MCF 10A (cell line): ENCODE data around the gene SUGCT. TPM values are rescaled to one million over a fixed set of nuclear protein-coding genes. Genes with fewer than 3 reads are reported as not detected.

Source experiments
- BruUV-seq: library from RNA; stranded (reverse); fragments of 400-500 nt; replicated peaks from 2 replicates; lab custom pipeline; 2021; lab: Mats Ljungman, UMichigan
- CTCF ChIA-PET: fragments of 300-600 bp; sonication (Branson Sonifier 250); formaldehyde crosslinking; extraction: SDS; loops from one replicate; lab custom pipeline; 2021; ENCODE audit warnings: antibody characterized with exemption, inconsistent platforms; lab: Yijun Ruan, JAX
- POLR2A ChIA-PET: fragments of 300-600, 350-650 bp; sonication (Branson Sonifier 250); formaldehyde crosslinking; extraction: SDS; loops from one replicate; lab custom pipeline; 2020; ENCODE audit warnings: antibody characterized with exemption, inconsistent platforms; lab: Yijun Ruan, JAX
- DNase-seq: peaks from one replicate; pipeline ENCODE4 v3.0.0-alpha.2; 2018; ENCODE audit not compliant: unreplicated experiment
- H3K27ac Mint-ChIP-seq: one replicate; pipeline ENCODE4 v1.8.0; 2022; ENCODE audit warnings: mild to moderate bottlenecking, low read depth, mixed read lengths; ENCODE audit not compliant: unreplicated experiment
- H3K27me3 Mint-ChIP-seq: one replicate; pipeline ENCODE4 v1.8.0; 2022; ENCODE audit warnings: mixed read lengths; ENCODE audit not compliant: insufficient read depth, unreplicated experiment
- H3K36me3 Mint-ChIP-seq: one replicate; pipeline ENCODE4 v1.8.0; 2022; ENCODE audit warnings: mild to moderate bottlenecking, moderate library complexity, mixed read lengths; ENCODE audit not compliant: insufficient read depth, unreplicated experiment
- H3K4me1 Mint-ChIP-seq: one replicate; pipeline ENCODE4 v1.8.0; 2022; ENCODE audit warnings: mixed read lengths; ENCODE audit not compliant: insufficient read depth, unreplicated experiment
- H3K4me3 Mint-ChIP-seq: one replicate; pipeline ENCODE4 v1.8.0; 2022; ENCODE audit warnings: mild to moderate bottlenecking, moderate library complexity, mixed read lengths; ENCODE audit not compliant: unreplicated experiment
- H3K9me3 Mint-ChIP-seq: one replicate; pipeline ENCODE4 v1.8.0; 2022; ENCODE audit warnings: mixed read lengths; ENCODE audit not compliant: unreplicated experiment
- intact Hi-C: fragments of 100-400 bp; cut with micrococcal nuclease; formaldehyde crosslinking; loops from 2 replicates; pipeline ENCODE4 v1.14.1; 2022
- total RNA-seq: library from RNA; stranded (reverse); gene quantifications from 2 replicates; pipeline ENCODE4 v1.2.3, GENCODE V29; 2022
- TF ChIP-seq, protein P1 (sequence below): fragments of 200-600 bp; IDR thresholded peaks from one replicate; pipeline ENCODE4 v1.8.0; 2022; ENCODE audit warnings: antibody characterized with exemption, mild to moderate bottlenecking; ENCODE audit not compliant: unreplicated experiment

Gene SUGCT
- total RNA-seq, 1 experiment from 2014 or later, result 25.4 TPM

DNA sequence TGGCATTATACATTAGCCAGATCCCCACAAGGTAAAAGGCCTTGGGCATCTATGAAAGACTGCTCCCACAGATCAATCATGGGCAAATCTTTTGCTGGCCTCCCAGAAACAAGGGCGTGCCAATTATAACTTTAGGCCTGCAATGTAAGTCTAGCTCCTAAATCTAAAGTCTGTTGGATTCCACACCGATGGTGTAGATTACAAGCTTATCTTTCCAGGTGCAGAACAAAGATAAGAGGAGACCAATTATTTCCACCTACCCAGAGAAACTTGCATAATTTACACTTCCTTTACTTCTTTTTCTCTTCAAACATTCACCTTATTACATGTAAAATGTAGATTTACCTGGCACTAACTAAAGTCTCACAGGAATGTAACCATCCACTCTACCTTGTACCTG, 713.1 kb downstream of the SUGCT start:
- no TSS peak for BruUV-seq
- TF ChIP-seq, protein P1, sequence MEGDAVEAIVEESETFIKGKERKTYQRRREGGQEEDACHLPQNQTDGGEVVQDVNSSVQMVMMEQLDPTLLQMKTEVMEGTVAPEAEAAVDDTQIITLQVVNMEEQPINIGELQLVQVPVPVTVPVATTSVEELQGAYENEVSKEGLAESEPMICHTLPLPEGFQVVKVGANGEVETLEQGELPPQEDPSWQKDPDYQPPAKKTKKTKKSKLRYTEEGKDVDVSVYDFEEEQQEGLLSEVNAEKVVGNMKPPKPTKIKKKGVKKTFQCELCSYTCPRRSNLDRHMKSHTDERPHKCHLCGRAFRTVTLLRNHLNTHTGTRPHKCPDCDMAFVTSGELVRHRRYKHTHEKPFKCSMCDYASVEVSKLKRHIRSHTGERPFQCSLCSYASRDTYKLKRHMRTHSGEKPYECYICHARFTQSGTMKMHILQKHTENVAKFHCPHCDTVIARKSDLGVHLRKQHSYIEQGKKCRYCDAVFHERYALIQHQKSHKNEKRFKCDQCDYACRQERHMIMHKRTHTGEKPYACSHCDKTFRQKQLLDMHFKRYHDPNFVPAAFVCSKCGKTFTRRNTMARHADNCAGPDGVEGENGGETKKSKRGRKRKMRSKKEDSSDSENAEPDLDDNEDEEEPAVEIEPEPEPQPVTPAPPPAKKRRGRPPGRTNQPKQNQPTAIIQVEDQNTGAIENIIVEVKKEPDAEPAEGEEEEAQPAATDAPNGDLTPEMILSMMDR, result no peak
- H3K36me3 Mint-ChIP-seq, result no peaks in the 10 kb centered on the region
- peaks cover 7% of the 10 kb centered on the region for H3K9me3 Mint-ChIP-seq
- POLR2A ChIA-PET, result no interaction called here
- no peaks in the 10 kb centered on the region for H3K27me3 Mint-ChIP-seq
- CTCF ChIA-PET, result no interaction called here
- no peak for DNase-seq
- H3K27ac Mint-ChIP-seq, result no peak overlapping the region
- H3K4me1 Mint-ChIP-seq, result peaks cover 26% of the 10 kb centered on the region
- intact Hi-C loops, result no loop called here
- no peak overlapping the region for H3K4me3 Mint-ChIP-seq

DNA sequence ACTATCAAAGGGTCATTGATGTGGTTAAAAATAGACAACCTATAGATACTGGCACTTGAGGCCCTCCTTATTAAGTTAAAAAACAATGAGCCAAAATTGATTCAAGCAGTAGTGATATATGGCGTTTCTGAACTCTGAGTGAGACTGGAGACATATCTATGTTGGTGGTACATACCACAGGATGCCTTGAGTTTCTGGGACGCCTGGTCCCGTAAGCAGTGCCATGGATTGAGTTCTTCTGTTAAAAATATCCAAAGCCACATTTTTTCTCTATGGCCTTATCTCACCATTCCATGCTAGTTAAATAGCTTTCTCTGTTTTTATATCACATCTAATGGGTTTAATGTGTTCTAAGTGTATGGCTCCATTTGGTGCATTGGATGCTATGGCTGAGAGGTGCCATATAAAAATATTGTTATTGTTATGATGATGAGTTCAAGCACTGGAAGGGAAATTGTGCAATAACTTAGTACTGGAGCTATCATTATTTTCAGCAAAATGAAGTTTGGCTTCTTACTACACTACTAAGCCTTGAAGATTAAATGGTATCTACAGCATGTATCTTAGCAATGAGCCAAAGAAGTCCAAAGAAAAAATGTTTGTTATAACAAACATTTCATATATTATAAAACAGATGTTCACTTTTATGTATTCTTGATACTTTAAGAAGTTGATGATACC, 713.9 kb downstream of the SUGCT start:
- intact Hi-C loops, result no loop called here

DNA sequence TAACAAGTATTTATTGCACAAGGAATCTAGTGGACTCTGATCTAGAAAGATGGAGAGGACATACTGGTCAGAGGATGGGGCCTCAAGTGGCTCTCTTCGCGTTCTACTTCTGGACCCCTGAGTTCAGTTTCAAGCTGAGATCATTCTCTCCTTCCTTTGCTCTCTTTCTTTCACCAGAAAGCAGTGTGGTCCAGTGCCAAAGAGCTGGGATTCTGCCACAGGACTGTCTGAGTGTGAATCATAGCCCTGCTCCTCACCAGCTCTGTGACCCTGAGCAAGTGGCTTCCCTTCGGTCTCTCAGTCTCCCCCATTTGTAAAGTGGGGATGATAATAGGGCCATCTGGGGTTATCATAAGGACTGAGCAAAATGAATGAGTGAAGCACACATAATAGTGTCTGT, 715.2 kb downstream of the SUGCT start:
- Mint-ChIP-seq H3K36me3 (no peaks in the 10 kb centered on the region), H3K4me3 (no peak overlapping the region), H3K9me3 (peaks cover 3% of the 10 kb centered on the region), H3K27me3 (no peaks in the 10 kb centered on the region), H3K4me1 (peaks cover 5% of the 10 kb centered on the region), H3K27ac (no peak overlapping the region)
- no TSS peak for BruUV-seq
- ChIA-PET POLR2A (interaction anchor here (0.7 to 0.9 kb wide), 2 partner anchors 19 to 47 kb away, joined by 3 to 4 read pairs; no protein-coding TSS in a partner anchor), CTCF (interaction anchor here (0.5 to 2.0 kb wide), 2 partner anchors 73 to 620 kb away, joined by 3 to 4 read pairs; no protein-coding TSS in a partner anchor)
- TF ChIP-seq, protein P1, result no peak
- DNase-seq, result no peak
- intact Hi-C loops, result no loop called here

More for the DNA sequence above, 713.9 kb downstream of the SUGCT start:
- Mint-ChIP-seq H3K36me3 (no peaks in the 10 kb centered on the region), H3K9me3 (peaks cover 7% of the 10 kb centered on the region), H3K27ac (no peak overlapping the region), H3K4me1 (peaks cover 19% of the 10 kb centered on the region), H3K4me3 (no peak overlapping the region), H3K27me3 (no peaks in the 10 kb centered on the region)
- BruUV-seq, result no TSS peak
- POLR2A ChIA-PET, result interaction anchor here (0.6 to 1.1 kb wide), 2 partner anchors 9 to 573 kb away, joined by 3 read pairs; no protein-coding TSS in a partner anchor
- TF ChIP-seq, protein P1, result no peak
- DNase-seq, result no peak
- CTCF ChIA-PET, result no interaction called here

DNA sequence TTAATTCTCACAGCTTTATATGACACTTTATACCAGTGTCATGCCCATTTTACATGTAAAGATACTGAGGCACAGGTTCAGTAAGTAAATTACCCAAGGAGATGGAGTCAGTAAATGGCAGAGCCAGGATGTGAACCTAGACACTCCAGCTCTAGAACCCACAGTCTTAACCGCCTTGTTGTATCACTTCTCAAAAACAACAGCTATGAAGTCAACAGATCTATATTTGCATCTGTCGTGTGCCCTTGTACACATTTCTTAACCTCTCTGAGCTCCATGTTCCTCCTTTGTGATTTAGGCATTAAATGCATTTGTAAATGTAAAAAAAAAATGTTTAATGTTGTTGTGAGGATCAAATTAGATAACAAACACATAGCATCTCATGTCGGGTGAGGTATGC, 716.2 kb downstream of the SUGCT start:
- Mint-ChIP-seq H3K36me3 (no peaks in the 10 kb centered on the region), H3K4me3 (no peak overlapping the region), H3K4me1 (no peaks in the 10 kb centered on the region), H3K27me3 (no peaks in the 10 kb centered on the region), H3K9me3 (no peaks in the 10 kb centered on the region), H3K27ac (no peak overlapping the region)
- intact Hi-C loops, result no loop called here
- BruUV-seq, result no TSS peak
- ChIA-PET POLR2A (no interaction called here), CTCF (interaction anchor here (0.6 to 2.0 kb wide), 3 partner anchors 72 to 1116 kb away, joined by 3 to 4 read pairs (median 4); no protein-coding TSS in a partner anchor)
- DNase-seq, result no peak
- TF ChIP-seq, protein P1, result no peak
